HG02610 (cell line): Measurements from ENCODE around the gene RNF157.

Source experiments
- ATAC-seq: cut with Tn5 transposase; IDR thresholded peaks from one replicate; pipeline ENCODE4 v1.9.1; 2021; ENCODE audit warnings: mild to moderate bottlenecking, moderate library complexity; ENCODE audit not compliant: unreplicated experiment

RNF157 gene

GRCh38 chr17:76131692-76132573 lies 108.4 kb downstream of the RNF157 start:
- no peak for ATAC-seq

- ATAC-seq, result no peak
These were observed 109.1 kb downstream of the RNF157 start for GRCh38 chr17:76131051-76131691.

- no peak for ATAC-seq
These were observed 109.8 kb downstream of the RNF157 start for GRCh38 chr17:76130473-76130872.

GRCh38 chr17:76125922-76126321 lies 114.4 kb downstream of the RNF157 start:
- ATAC-seq, result no peak

- ATAC-seq, result no peak
These were observed 115.0 kb downstream of the RNF157 start for GRCh38 chr17:76125391-76125675.

- ATAC-seq, result no peak
These were observed 115.5 kb downstream of the RNF157 start for GRCh38 chr17:76124582-76125390.

- ATAC-seq, result no peak
These were observed 116.3 kb downstream of the RNF157 start for GRCh38 chr17:76123749-76124581.

- ATAC-seq, result no peak
These were observed 117.1 kb downstream of the RNF157 start for GRCh38 chr17:76123191-76123499.

- ATAC-seq, result no peak
These were observed 117.7 kb downstream of the RNF157 start for GRCh38 chr17:76122431-76123190.

GRCh38 chr17:76121932-76122430 lies 118.3 kb downstream of the RNF157 start:
- ATAC-seq, result no peak

GRCh38 chr17:76120658-76121008 lies 119.7 kb downstream of the RNF157 start:
- ATAC-seq, result no peak

- ATAC-seq, result no peak
These were observed 120.6 kb downstream of the RNF157 start for GRCh38 chr17:76119409-76120371.

- no peak for ATAC-seq
These were observed 125.0 kb downstream of the RNF157 start for GRCh38 chr17:76115138-76115754.

- no peak for ATAC-seq
These were observed 128.3 kb downstream of the RNF157 start for GRCh38 chr17:76111956-76112355.

GRCh38 chr17:76107509-76107908 lies 132.8 kb downstream of the RNF157 start:
- ATAC-seq, result no peak

GRCh38 chr17:76106703-76107102 lies 133.6 kb downstream of the RNF157 start:
- no peak for ATAC-seq

- no peak for ATAC-seq
These were observed 135.4 kb downstream of the RNF157 start for GRCh38 chr17:76104896-76105231.

- ATAC-seq, result no peak
These were observed 136.0 kb downstream of the RNF157 start for GRCh38 chr17:76104140-76104895.
